NCI-H1092 (cell line): ENCODE data around the gene NCOR2.

Source experiments
- DNase-seq: peaks from one replicate; lab custom pipeline; 2025; lab: John Stamatoyannopoulos, UW

NCOR2 gene

GRCh38 chr12:124543590-124544310 lies 23.7 kb downstream of the NCOR2 start:
- peak; percentile 26 for DNase-seq

DNA sequence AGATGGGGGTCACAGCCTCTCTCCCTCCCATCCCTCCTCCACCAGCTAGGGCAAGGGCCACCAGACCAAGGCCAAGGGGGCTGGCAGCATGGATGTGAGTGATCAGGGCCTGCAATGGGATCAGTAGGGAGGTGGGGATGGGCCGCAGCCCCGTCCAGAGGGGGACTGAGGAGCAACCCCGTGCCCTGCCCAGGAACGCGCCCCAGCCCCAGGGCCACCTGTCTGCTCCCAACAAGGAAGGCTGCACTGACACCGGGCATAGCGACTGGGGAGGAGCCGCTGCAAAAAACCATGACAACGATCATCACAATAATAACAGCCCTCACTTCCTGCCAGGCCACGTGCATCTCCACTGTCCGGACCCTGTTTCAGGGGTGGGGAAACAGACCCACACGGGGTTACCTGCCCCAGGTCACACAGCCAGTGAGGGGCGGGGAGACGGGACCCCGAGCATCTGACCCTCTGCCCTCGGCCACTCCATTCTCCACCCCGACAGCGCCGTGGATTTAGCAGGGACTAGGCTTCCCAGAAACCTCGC lies 24.3 kb downstream of the NCOR2 start:
- DNase-seq = no peak

DNA sequence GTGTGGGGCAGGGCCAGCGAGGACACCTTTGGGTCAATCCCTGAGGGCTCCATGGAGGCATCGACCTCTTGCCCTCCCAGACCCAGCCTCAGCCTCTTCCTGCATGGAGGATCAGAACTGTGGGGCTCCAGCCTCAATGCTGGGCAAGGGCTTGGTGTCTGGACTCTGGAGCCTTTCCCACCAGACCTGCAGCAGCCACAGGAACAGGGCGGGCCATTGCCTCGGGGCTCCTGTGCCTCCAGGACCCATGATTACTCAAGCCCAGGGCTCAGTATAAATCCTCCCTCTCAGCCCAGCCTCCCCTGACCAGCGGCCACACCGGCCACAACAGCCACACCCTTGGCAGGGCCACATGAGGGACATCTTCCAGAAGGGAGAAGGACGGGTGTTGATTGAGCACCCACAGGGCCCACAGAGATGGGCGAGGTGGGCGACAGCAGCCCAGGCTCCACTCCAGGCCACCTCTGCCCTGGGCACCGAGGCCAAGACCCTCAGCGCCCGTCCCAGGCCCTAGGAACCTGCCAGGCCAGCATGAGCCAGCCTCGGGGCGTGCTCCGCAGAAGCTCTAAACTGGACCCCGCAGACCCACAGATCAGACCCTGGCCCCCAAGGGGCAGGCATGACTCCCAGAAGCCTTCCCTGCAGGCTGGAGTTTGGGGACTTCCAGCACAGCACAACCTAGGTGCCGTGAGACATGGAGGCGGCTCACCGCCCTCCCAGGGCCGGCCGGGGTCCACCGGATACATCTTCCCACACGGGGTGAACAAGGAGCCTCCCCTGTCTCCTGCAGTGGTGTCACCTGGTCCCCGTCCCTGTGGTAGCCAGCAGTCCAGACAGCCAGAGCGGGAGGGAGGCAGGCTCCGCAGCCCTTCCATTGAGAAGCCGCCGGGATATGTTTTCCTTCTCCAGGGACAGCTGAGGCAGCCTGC lies 25.1 kb downstream of the NCOR2 start:
- DNase-seq = no peak

- DNase-seq = no peak
Measured at GRCh38 chr12:124541322-124541721, 26.1 kb downstream of the NCOR2 start.

GRCh38 chr12:124539084-124540041 lies 28.0 kb downstream of the NCOR2 start:
- no peak for DNase-seq

GRCh38 chr12:124538194-124539082 lies 29.0 kb downstream of the NCOR2 start:
- DNase-seq = no peak

DNA sequence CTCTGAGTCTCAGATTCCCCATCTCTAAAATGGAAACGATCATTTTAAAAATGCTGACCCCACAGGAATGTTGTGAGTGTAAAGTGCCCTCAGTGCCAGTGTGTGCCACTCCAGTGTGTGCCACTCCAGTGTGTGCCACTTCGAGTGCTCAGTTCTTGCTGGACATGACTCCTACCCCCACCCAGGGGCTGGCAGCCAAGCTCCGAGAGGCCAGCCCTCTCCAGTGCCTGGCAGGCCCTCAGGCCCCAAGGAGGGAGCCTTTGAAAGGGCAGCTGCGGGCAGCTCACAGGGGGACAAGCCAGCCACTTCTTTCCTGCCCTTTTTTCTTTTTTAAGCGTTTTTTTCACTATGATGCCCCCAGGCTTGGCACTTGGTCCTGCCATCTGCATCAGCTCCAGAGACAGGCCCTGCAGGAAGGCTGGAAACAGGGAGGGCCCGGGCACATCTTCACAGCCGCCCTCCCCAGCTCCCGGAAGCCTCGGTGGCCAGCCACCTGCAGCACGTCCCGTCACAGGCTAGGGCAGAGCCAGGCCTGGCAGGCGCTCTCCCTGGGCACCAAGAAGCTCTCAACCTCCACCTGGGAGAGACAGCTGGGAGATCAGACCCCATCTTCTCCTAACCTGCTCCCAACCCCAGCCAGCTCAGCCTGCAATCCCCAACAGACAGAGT lies 29.8 kb downstream of the NCOR2 start:
- DNase-seq = no peak

DNA sequence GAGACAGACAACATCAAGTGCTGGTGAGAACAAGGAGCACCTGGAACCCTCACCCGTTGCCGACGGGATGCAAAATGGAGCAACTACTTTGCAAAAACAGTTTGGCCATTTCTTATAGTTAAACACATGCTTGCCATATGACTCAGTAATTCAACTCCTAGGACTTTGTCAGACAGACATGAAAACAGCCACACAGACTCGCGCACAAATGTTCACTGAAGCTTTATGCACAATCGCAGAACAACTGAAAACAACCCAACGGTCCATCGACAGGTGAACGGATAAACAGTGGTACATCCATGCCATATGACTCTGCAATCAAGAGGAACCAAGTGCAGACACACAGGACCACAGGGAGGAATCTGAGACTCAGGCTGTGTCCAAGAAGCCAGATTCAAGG lies 30.8 kb downstream of the NCOR2 start:
- no peak for DNase-seq

- DNase-seq = no peak
Measured at GRCh38 chr12:124534776-124535740, 32.4 kb downstream of the NCOR2 start.

GRCh38 chr12:124533456-124533855 lies 34.0 kb downstream of the NCOR2 start:
- no peak for DNase-seq

GRCh38 chr12:124532967-124533366 lies 34.4 kb downstream of the NCOR2 start:
- DNase-seq = no peak

DNA sequence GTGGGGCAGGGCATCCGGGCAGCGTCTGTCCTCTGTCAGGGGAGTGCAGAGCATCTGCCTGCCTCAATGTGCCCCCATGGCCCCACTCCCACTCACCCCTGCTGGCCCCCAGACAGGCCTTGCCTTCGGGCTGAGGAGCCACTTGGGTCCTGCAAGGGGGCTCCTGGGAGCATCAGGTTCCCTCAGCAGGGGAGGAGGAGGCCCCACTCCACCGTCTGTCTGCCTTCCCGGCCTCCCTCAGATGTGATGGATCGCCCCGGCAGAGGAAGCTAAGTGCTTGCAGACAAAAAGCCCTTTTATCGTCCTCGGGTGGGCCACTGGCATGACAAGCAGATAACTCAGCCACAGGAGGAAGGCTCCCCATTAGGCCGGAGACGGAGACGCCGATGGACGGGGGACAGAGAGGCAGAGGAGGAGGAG lies 35.1 kb downstream of the NCOR2 start:
- DNase-seq = no peak

DNA sequence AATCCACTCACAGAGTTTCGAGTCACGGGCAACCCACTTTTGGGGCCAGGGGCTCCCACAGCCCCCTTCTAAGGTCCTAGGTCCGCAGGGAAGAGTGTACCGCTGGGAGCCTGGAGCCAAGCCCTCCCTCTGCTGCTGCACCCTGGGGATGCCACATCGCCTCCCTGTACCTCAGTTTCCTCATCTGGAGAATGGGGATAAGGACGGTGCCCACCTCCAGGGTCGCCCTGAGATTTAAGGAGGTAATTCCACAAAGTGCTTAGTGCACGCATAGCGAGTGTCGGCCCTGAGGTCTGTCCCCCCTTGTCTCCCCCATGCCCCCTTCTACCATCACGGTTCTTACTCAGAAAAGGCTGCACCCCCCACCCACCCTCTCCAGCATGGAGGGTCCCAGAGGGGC lies 35.5 kb downstream of the NCOR2 start:
- no peak for DNase-seq

GRCh38 chr12:124531281-124531745 lies 36.1 kb downstream of the NCOR2 start:
- no peak for DNase-seq

DNA sequence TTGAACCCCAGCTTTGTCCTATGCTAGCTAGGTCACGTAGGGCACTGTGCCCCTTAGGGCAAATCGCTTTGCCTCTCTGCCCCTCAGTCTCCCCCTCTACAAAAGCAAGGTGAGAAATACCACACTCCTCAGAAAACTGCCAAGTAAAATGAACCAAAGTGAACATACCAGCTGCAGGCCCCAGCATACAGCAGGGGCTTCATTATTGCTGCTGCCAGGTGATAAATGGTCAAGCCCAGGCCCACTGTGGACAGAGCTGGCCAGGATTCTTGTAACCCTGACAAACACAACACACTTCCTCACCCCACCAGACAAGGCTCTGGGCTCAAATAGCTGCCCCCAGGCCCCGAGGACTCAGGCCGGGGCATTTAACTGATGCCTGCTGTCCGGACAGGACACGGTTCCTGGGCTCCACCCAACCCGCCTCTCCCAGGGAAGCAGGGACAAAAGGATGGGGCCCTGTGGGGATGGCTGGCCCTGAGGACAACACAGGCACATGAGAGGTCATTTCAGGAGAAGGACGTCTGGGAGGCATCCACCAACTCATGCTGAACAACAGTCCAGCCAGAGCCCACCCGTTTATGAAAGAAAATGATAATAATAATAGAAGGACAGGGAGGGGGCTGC lies 36.7 kb downstream of the NCOR2 start:
- no peak for DNase-seq

DNA sequence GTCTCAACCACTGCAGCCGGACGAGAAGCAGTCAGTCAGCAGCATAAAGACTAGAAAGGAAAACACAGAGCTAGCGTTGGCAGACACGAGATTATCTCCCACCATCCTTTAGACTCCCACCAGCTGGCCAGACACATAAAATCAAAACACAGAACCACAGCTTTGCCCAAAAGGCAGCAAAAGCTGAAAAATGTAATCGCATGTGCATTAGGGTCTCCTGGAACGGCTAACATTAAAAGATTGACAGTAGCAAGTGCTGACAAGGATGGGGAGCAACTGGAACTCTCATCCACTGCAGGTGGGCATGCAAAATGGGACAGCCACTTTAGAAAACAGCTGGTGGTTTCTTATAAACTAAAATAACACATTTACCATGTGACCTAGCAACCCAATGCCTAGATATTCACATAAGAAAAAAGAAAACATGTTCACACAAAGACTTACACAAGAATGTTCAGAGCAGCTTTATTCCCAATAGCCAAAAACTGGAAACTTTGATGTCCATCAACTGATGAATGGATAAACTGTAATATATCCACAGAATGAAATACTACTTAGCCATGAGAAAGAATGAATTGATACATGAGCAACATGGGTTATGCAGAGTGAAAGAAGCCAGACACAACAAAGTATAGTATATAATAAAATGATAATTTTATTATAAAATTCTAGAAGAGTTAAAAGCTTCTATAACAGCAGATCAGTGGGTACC lies 37.7 kb downstream of the NCOR2 start:
- DNase-seq = no peak

DNA sequence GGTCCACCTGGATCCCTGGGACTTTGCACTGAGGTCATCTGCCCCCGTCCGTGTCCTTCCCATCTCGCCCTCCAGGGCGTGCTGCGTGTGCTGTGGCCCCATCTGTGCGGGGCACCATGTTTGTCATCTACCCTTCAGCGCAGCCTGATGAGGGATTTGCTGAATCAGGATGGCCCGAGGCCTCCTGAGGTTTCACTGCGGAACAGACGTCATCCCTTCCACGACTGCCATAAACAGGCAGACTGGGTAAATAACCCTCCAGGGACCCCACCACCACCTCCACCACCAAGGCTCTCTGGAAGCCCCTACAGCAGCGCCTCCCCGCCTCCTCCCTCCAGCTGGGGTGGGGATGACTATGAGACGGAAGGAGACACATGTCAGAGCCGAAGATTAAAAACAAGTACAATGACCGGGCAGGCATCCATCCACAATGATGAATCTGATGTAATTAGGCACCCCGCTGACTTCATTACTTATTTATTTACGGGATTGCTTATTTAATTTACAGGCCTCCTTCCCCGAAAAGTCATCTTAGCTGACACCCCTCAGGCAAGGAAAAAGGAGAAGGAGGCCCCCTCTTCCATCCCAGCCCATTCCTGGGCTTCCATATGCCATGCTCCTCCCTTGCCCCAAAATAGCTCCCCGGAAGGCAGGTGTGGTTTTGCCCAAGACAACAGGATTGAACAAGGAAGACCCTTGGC lies 39.4 kb downstream of the NCOR2 start:
- DNase-seq = no peak
